Glutamatergic neuron (in vitro differentiated cells): ENCODE measurements around the gene DENND5A. TPM values are rescaled to one million over a fixed set of nuclear protein-coding genes. Genes with fewer than 3 reads are reported as not detected.
"Not testable (repeated sequence)": the region's sequence is repeated elsewhere in the genome, so short reads cannot be mapped to it uniquely, and the experiment has no call there.

ENCODE experiments used
- DNase-seq: peaks from one replicate; pipeline ENCODE4 v3.0.0; 2022
- H3K27ac Mint-ChIP-seq: one replicate; pipeline ENCODE4 v1.8.0; 2020; ENCODE audit warnings: mild to moderate bottlenecking, mixed read lengths, inconsistent platforms; ENCODE audit not compliant: unreplicated experiment
- H3K27me3 Mint-ChIP-seq: one replicate; pipeline ENCODE4 v1.8.0; 2020; ENCODE audit warnings: mild to moderate bottlenecking, moderate library complexity, mixed read lengths, inconsistent platforms; ENCODE audit not compliant: unreplicated experiment
- H3K36me3 Mint-ChIP-seq: one replicate; pipeline ENCODE4 v1.8.0; 2020; ENCODE audit warnings: mild to moderate bottlenecking, mixed read lengths, inconsistent platforms; ENCODE audit not compliant: unreplicated experiment
- H3K4me1 Mint-ChIP-seq: one replicate; pipeline ENCODE4 v1.8.0; 2020; ENCODE audit warnings: mild to moderate bottlenecking, low read depth, mixed read lengths, inconsistent platforms; ENCODE audit not compliant: unreplicated experiment
- H3K4me3 Mint-ChIP-seq: one replicate; pipeline ENCODE4 v1.8.0; 2020; ENCODE audit warnings: mild to moderate bottlenecking, mixed read lengths, inconsistent platforms; ENCODE audit not compliant: unreplicated experiment
- H3K9me3 Mint-ChIP-seq: one replicate; pipeline ENCODE4 v1.8.0; 2020; ENCODE audit warnings: mild to moderate bottlenecking, moderate library complexity, mixed read lengths, inconsistent platforms; ENCODE audit not compliant: unreplicated experiment
- CTCF ChIP-seq: fragments of 200-600 bp; sonication (generic); IDR thresholded peaks from one replicate; pipeline ENCODE4 v1.5.0; 2021; ENCODE audit not compliant: partially characterized antibody, unreplicated experiment
- total RNA-seq: library from RNA; stranded (reverse); fragmentation: NEBNext Ultra II Directional; extraction: Animal tissue kit (Norgen Biotek cat#: 25700); gene quantifications from one replicate; pipeline ENCODE4 v1.2.1, GENCODE V29; 2021; ENCODE audit not compliant: unreplicated experiment

DENND5A gene
- total RNA-seq, 1 donor from 2014 or later = 155 TPM

- Mint-ChIP-seq H3K27me3 (peaks cover 1% of the 10 kb centered on the region), H3K4me3 (no peak overlapping the region), H3K27ac (no peak overlapping the region), H3K4me1 (peaks cover 3% of the 10 kb centered on the region), H3K36me3 (no peaks in the 10 kb centered on the region), H3K9me3 (peaks cover 2% of the 10 kb centered on the region)
- TF ChIP-seq CTCF = no peak
- no peak for DNase-seq
Observed at GRCh38 chr11:9247863-9248262, 17.3 kb downstream of the DENND5A start.

GRCh38 chr11:9236242-9236641 is 28.9 kb downstream of the DENND5A start:
- not testable (repeated sequence) for H3K9me3 Mint-ChIP-seq, H3K36me3 Mint-ChIP-seq, H3K4me1 Mint-ChIP-seq, DNase-seq, H3K27me3 Mint-ChIP-seq, H3K4me3 Mint-ChIP-seq, H3K27ac Mint-ChIP-seq

GRCh38 chr11:9232482-9232881 is 32.7 kb downstream of the DENND5A start:
- no peak for TF ChIP-seq CTCF
- peaks cover 2% of the 10 kb centered on the region for H3K27me3 Mint-ChIP-seq

GRCh38 chr11:9231848-9232177 is 33.3 kb downstream of the DENND5A start:
- peaks cover 12% of the 10 kb centered on the region for H3K4me1 Mint-ChIP-seq

More at GRCh38 chr11:9232482-9232881, 32.7 kb downstream of the DENND5A start:
- no peak overlapping the region for H3K4me3 Mint-ChIP-seq
- peaks cover 6% of the 10 kb centered on the region for H3K36me3 Mint-ChIP-seq
- H3K9me3 Mint-ChIP-seq = peaks cover 1% of the 10 kb centered on the region
- no peak for DNase-seq
- peaks cover 12% of the 10 kb centered on the region for H3K4me1 Mint-ChIP-seq
- H3K27ac Mint-ChIP-seq = no peak overlapping the region

GRCh38 chr11:9230296-9230695 is 34.9 kb downstream of the DENND5A start:
- no peak for DNase-seq
- TF ChIP-seq CTCF = no peak
- peaks cover 1% of the 10 kb centered on the region for H3K9me3 Mint-ChIP-seq
- peaks cover 2% of the 10 kb centered on the region for H3K27me3 Mint-ChIP-seq
- peaks cover 6% of the 10 kb centered on the region for H3K36me3 Mint-ChIP-seq
- H3K4me3 Mint-ChIP-seq = no peak overlapping the region
- no peak overlapping the region for H3K27ac Mint-ChIP-seq
- peaks cover 12% of the 10 kb centered on the region for H3K4me1 Mint-ChIP-seq

More at GRCh38 chr11:9231848-9232177, 33.3 kb downstream of the DENND5A start:
- Mint-ChIP-seq H3K4me3 (no peak overlapping the region), H3K9me3 (peaks cover 1% of the 10 kb centered on the region), H3K36me3 (peaks cover 6% of the 10 kb centered on the region), H3K27me3 (peaks cover 2% of the 10 kb centered on the region), H3K27ac (no peak overlapping the region)
- DNase-seq = no peak
- no peak for TF ChIP-seq CTCF

- Mint-ChIP-seq H3K27me3 (no peaks in the 10 kb centered on the region), H3K4me3 (no peak overlapping the region), H3K4me1 (peaks cover 12% of the 10 kb centered on the region), H3K27ac (no peak overlapping the region), H3K9me3 (no peaks in the 10 kb centered on the region), H3K36me3 (no peaks in the 10 kb centered on the region)
- TF ChIP-seq CTCF = no peak
- no peak for DNase-seq
Observed at GRCh38 chr11:9228091-9228490, 37.1 kb downstream of the DENND5A start.
